Sigmoid colon (tissue), 7 donors: ENCODE results near the gene ERMARD. TPM values are rescaled to one million over a fixed set of nuclear protein-coding genes. Genes with fewer than 3 reads are reported as not detected.

ENCODE experiments used
- DNase-seq: peaks from one replicate; pipeline ENCODE4 v3.0.0-alpha.2; 2019
- H3K27ac ChIP-seq, 4 donors: fragments of 200-600 bp; sonication (generic); one replicate each; pipeline ENCODE4 v1.5.1; 2016 to 2019; ENCODE audit warnings: mild to moderate bottlenecking in 1 of 4
- H3K27me3 ChIP-seq, 3 donors: fragments of 200-600 bp; sonication (generic); one replicate each; pipeline ENCODE4 v1.5.1; 2019; ENCODE audit warnings: mild to moderate bottlenecking in 1 of 3
- H3K36me3 ChIP-seq, 4 donors: fragments of 200-600 bp; sonication (generic); one replicate each; pipeline ENCODE4 v1.5.1; 2016 to 2019
- H3K4me1 ChIP-seq, 4 donors: fragments of 200-600 bp; sonication (generic); one replicate each; pipeline ENCODE4 v1.5.1; 2017 to 2019
- H3K4me3 ChIP-seq, 4 donors: fragments of 200-600 bp; sonication (generic); one replicate each; pipeline ENCODE4 v1.5.1; 2017 to 2019; ENCODE audit warnings: mild to moderate bottlenecking in 2 of 4, moderate library complexity in 1 of 4
- H3K9me3 ChIP-seq, 4 donors: fragments of 200-600 bp in 3 of 4; sonication (generic) in 3 of 4; one replicate each; pipeline versions ENCODE4 v1.5.1 to v1.6.1; 2013 to 2019
- EP300 ChIP-seq, 4 donors: sonication (generic); formaldehyde crosslinking; IDR thresholded peaks; one replicate each; pipeline ENCODE4 v1.6.1; 2017; ENCODE audit warnings: antibody characterized with exemption in 4 of 4
- POLR2A ChIP-seq, 2 donors: fragments of 450-650 bp; IDR thresholded peaks; one replicate each; pipeline ENCODE4 v1.6.1; 2016; ENCODE audit warnings: antibody characterized with exemption in 2 of 2, mild to moderate bottlenecking in 2 of 2, moderate library complexity in 2 of 2
- POLR2AphosphoS5 ChIP-seq, 4 donors: sonication (generic); formaldehyde crosslinking; IDR thresholded peaks; one replicate each; pipeline ENCODE4 v1.6.1; 2017; ENCODE audit warnings: antibody characterized with exemption in 4 of 4
- WGBS, 2 donors: extraction: QIAGEN DNeasy Blood & Tissue Kit; methylation state at CpG; one replicate each; pipeline ENCODE4 v1.1.7; 2013; 5-methylcytosine and 5-hydroxymethylcytosine counted together
- intact Hi-C: fragments of 100-400 bp; cut with DNase I; formaldehyde crosslinking; loops from one replicate; pipeline ENCODE4 v1.15.1; 2023
- polyA plus RNA-seq, 3 donors: library from polyadenylated mRNA; stranded (reverse); fragments of 200-250 nt; gene quantifications; one replicate each; pipeline ENCODE4 v1.2.3, GENCODE V29; 2013
- total RNA-seq, 4 donors: library from RNA; depleted of rRNA; stranded (reverse); fragments of >200 nt; gene quantifications; one replicate each; pipeline ENCODE4 v1.1.0, GENCODE V29; 2016
- TF ChIP-seq, protein P1 (sequence below), 4 experiments: fragments of 450-650 bp in 3 of 4; fragments of 200-600 bp in 1 of 4; IDR thresholded peaks; one replicate each; pipeline ENCODE4 v1.5.1; 2016 to 2019; ENCODE audit warnings: antibody characterized with exemption in 4 of 4, mild to moderate bottlenecking in 3 of 4, moderate library complexity in 2 of 4
- donor health status: healthy with polysubstance abuse.
- donor health status: Bipolar disorder and iron deficiency.
- donor health status: healthy.

Gene ERMARD
- total and polyA plus RNA-seq, 7 donors, result 9.0 to 32.4 (median 18.2) TPM

- Histone ChIP-seq H3K9me3 (no peaks in the 10 kb centered on the region), H3K36me3 (peaks cover 0 to 18% (median 5%) of the 10 kb centered on the region in 4 donors), H3K4me1 (peaks cover 0 to under 1% (median 0%) of the 10 kb centered on the region in 4 donors), H3K4me3 (no peak overlapping the region), H3K27me3 (no peaks in the 10 kb centered on the region), H3K27ac (no peak overlapping the region)
- intact Hi-C loops, result no loop called here
- 95% methylated on average over 23 of the region's 23 CpGs for WGBS, 2 donors
- DNase-seq, result no peak
- peak in 1 of 4 donors; percentile 35 for TF ChIP-seq POLR2AphosphoS5 (IDR thresholded peaks at IDR 0.05)
- TF ChIP-seq, protein P1, sequence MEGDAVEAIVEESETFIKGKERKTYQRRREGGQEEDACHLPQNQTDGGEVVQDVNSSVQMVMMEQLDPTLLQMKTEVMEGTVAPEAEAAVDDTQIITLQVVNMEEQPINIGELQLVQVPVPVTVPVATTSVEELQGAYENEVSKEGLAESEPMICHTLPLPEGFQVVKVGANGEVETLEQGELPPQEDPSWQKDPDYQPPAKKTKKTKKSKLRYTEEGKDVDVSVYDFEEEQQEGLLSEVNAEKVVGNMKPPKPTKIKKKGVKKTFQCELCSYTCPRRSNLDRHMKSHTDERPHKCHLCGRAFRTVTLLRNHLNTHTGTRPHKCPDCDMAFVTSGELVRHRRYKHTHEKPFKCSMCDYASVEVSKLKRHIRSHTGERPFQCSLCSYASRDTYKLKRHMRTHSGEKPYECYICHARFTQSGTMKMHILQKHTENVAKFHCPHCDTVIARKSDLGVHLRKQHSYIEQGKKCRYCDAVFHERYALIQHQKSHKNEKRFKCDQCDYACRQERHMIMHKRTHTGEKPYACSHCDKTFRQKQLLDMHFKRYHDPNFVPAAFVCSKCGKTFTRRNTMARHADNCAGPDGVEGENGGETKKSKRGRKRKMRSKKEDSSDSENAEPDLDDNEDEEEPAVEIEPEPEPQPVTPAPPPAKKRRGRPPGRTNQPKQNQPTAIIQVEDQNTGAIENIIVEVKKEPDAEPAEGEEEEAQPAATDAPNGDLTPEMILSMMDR (IDR thresholded peaks at IDR 0.05), result no peak
- TF ChIP-seq POLR2A (IDR thresholded peaks at IDR 0.05), result no peak
- TF ChIP-seq EP300 (IDR thresholded peaks at IDR 0.05), result no peak
These were observed 32.8 kb downstream of the ERMARD start for GRCh38 chr6:169783971-169784820.

- Histone ChIP-seq H3K27ac (no peak overlapping the region), H3K4me1 (peaks cover 0 to 7% (median 5%) of the 10 kb centered on the region in 4 donors), H3K4me3 (no peak overlapping the region), H3K27me3 (no peaks in the 10 kb centered on the region), H3K9me3 (no peaks in the 10 kb centered on the region), H3K36me3 (peaks cover 0 to 12% (median 2%) of the 10 kb centered on the region in 4 donors)
- no peak for DNase-seq
- 88 to 89% methylated on average over 12 of the region's 12 CpGs for WGBS, 2 donors
- intact Hi-C loops, result no loop called here
- TF ChIP-seq, protein P1 (IDR thresholded peaks at IDR 0.05), result no peak
- TF ChIP-seq EP300 (IDR thresholded peaks at IDR 0.05), result no peak
- TF ChIP-seq POLR2AphosphoS5 (IDR thresholded peaks at IDR 0.05), result no peak
- no peak for TF ChIP-seq POLR2A (IDR thresholded peaks at IDR 0.05)
These were observed 33.5 kb downstream of the ERMARD start for GRCh38 chr6:169784821-169785340.

GRCh38 chr6:169785566-169785965, 34.1 kb downstream of the ERMARD start:
- TF ChIP-seq, protein P1 (IDR thresholded peaks at IDR 0.05), result no peak
- TF ChIP-seq POLR2AphosphoS5 (IDR thresholded peaks at IDR 0.05) (no peak), POLR2A (IDR thresholded peaks at IDR 0.05) (no peak), EP300 (IDR thresholded peaks at IDR 0.05) (no peak)
- 93 to 94% methylated on average over 9 of the region's 9 CpGs for WGBS, 2 donors
- peaks cover 0 to 9% (median 6%) of the 10 kb centered on the region in 4 donors for H3K4me1 ChIP-seq
- intact Hi-C loops, result no loop called here
- no peak overlapping the region for H3K27ac ChIP-seq
- no peaks in the 10 kb centered on the region for H3K9me3 ChIP-seq
- DNase-seq, result no peak
- H3K4me3 ChIP-seq, result no peak overlapping the region
- H3K36me3 ChIP-seq, result peaks cover 0 to 5% (median 0%) of the 10 kb centered on the region in 4 donors
- H3K27me3 ChIP-seq, result no peaks in the 10 kb centered on the region

GRCh38 chr6:169786349-169786748, 34.9 kb downstream of the ERMARD start:
- intact Hi-C loops, result no loop called here
- WGBS, 2 donors, result 77 to 85% methylated on average over 5 of the region's 5 CpGs
- H3K27ac ChIP-seq, result no peak overlapping the region
- no peaks in the 10 kb centered on the region for H3K9me3 ChIP-seq
- H3K27me3 ChIP-seq, result no peaks in the 10 kb centered on the region
- DNase-seq, result no peak
- TF ChIP-seq POLR2A (IDR thresholded peaks at IDR 0.05) (no peak), POLR2AphosphoS5 (IDR thresholded peaks at IDR 0.05) (no peak), EP300 (IDR thresholded peaks at IDR 0.05) (no peak)
- TF ChIP-seq, protein P1 (IDR thresholded peaks at IDR 0.05), result no peak
- peaks cover 0 to 3% (median 0%) of the 10 kb centered on the region in 4 donors for H3K36me3 ChIP-seq
- H3K4me3 ChIP-seq, result no peak overlapping the region
- H3K4me1 ChIP-seq, result peaks cover 0 to 15% (median 11%) of the 10 kb centered on the region in 4 donors
